GM23338 (cell line): ENCODE results near the gene TNFAIP1. TPM values are rescaled to one million over a fixed set of nuclear protein-coding genes. Genes with fewer than 3 reads are reported as not detected.

Source experiments
- ATAC-seq: fragments of 200-7000 bp; cut with Tn5 transposase; 3 replicates; pipeline ENCODE4 v1.9.1; 2020
- DNase-seq: peaks from one replicate; pipeline ENCODE4 v3.0.0-alpha.2; 2015; ENCODE audit warnings: low spot score
- H2AFZ ChIP-seq: fragments of 200-600 bp; sonication (generic); 2 replicates; pipeline ENCODE4 v1.8.0; 2016; ENCODE audit warnings: antibody characterized with exemption, mild to moderate bottlenecking, moderate library complexity
- H3F3A ChIP-seq: fragments of 200-600 bp; sonication (generic); replicated peaks from 2 replicates; pipeline ENCODE4 v1.8.0; 2017; ENCODE audit warnings: antibody characterized with exemption, mixed run types, low read depth
- H3K27ac ChIP-seq: fragments of 200-600 bp; sonication (generic); 2 replicates; pipeline ENCODE4 v1.6.1; 2016; ENCODE audit warnings: low read depth
- H3K27me3 ChIP-seq: fragments of 200-600 bp; sonication (generic); 2 replicates; pipeline ENCODE4 v1.8.0; 2016; ENCODE audit warnings: mild to moderate bottlenecking, mixed run types, moderate library complexity; ENCODE audit not compliant: insufficient read depth
- H3K36me3 ChIP-seq: fragments of 200-600 bp; sonication (generic); 2 replicates; pipeline ENCODE4 v1.8.0; 2016; ENCODE audit warnings: mild to moderate bottlenecking; ENCODE audit not compliant: insufficient read depth
- H3K4me1 ChIP-seq: fragments of 200-600 bp; sonication (generic); 2 replicates; pipeline ENCODE4 v1.8.0; 2016; ENCODE audit warnings: mild to moderate bottlenecking, moderate library complexity; ENCODE audit not compliant: insufficient read depth
- H3K4me2 ChIP-seq: fragments of 200-600 bp; sonication (generic); 2 replicates; pipeline ENCODE4 v1.7.1; 2017; ENCODE audit warnings: mixed run types
- H3K4me3 ChIP-seq: fragments of 200-600 bp; sonication (generic); 2 replicates; pipeline ENCODE4 v1.6.1; 2016; ENCODE audit warnings: mixed run types
- H3K79me2 ChIP-seq: fragments of 200-600 bp; sonication (generic); replicated peaks from 2 replicates; pipeline ENCODE4 v1.8.0; 2017; ENCODE audit warnings: mild to moderate bottlenecking; ENCODE audit not compliant: insufficient read depth
- H3K9me2 ChIP-seq: fragments of 200-600 bp; sonication (generic); 2 replicates; pipeline ENCODE4 v1.8.0; 2017; ENCODE audit not compliant: insufficient read depth
- H4K20me1 ChIP-seq: fragments of 200-600 bp; sonication (generic); replicated peaks from 2 replicates; pipeline ENCODE4 v1.8.0; 2017; ENCODE audit warnings: mild to moderate bottlenecking; ENCODE audit not compliant: insufficient read depth
- H3K27ac Mint-ChIP-seq: 2 replicates; pipeline ENCODE4 v1.8.0; 2020; ENCODE audit warnings: inconsistent platforms, mild to moderate bottlenecking, moderate library complexity, mixed read lengths
- H3K27me3 Mint-ChIP-seq: 3 replicates; pipeline ENCODE4 v1.8.0; 2022; ENCODE audit warnings: low read depth, mild to moderate bottlenecking, moderate library complexity, mixed read lengths, inconsistent platforms; ENCODE audit not compliant: insufficient read depth, poor library complexity
- H3K36me3 Mint-ChIP-seq: 3 replicates; pipeline ENCODE4 v1.8.0; 2021; ENCODE audit warnings: low read depth, mild to moderate bottlenecking, inconsistent platforms, moderate library complexity, mixed read lengths
- H3K4me1 Mint-ChIP-seq: 3 replicates; pipeline ENCODE4 v1.8.0; 2020; ENCODE audit warnings: mild to moderate bottlenecking, inconsistent platforms, mixed read lengths
- H3K4me3 Mint-ChIP-seq: 3 replicates; pipeline ENCODE4 v1.8.0; 2021; ENCODE audit warnings: moderate library complexity, mild to moderate bottlenecking, inconsistent platforms, mixed read lengths
- H3K9me3 Mint-ChIP-seq: 3 replicates; pipeline ENCODE4 v1.8.0; 2020; ENCODE audit warnings: moderate library complexity, mild to moderate bottlenecking, inconsistent platforms, mixed read lengths
- CREB1 ChIP-seq: fragments of 250-450 bp; sonication (Bioruptor Pico); IDR thresholded peaks from 2 replicates; pipeline ENCODE4 v1.5.0; 2020; ENCODE audit warnings: low read depth, mild to moderate bottlenecking, moderate library complexity
- EZH2 ChIP-seq: fragments of 200-600 bp; sonication (generic); IDR thresholded peaks from one replicate; pipeline ENCODE4 v1.8.0; 2017; ENCODE audit warnings: antibody characterized with exemption, mild to moderate bottlenecking, low read depth; ENCODE audit not compliant: unreplicated experiment
- EZH2phosphoT487 ChIP-seq: fragments of 200-600 bp; sonication (generic); IDR thresholded peaks from one replicate; pipeline ENCODE4 v1.8.1; 2018; ENCODE audit warnings: antibody characterized with exemption; ENCODE audit not compliant: unreplicated experiment
- JUNB ChIP-seq: IDR thresholded peaks from one replicate; pipeline ENCODE4 v1.6.1; 2016; ENCODE audit warnings: antibody characterized with exemption; ENCODE audit not compliant: unreplicated experiment
- NANOG ChIP-seq: IDR thresholded peaks from 2 replicates; pipeline ENCODE4 v1.6.1; 2016; ENCODE audit warnings: antibody characterized with exemption, borderline replicate concordance
- POLR2AphosphoS5 ChIP-seq: IDR thresholded peaks from 2 replicates; pipeline ENCODE4 v1.6.1; 2016; ENCODE audit warnings: antibody characterized with exemption, low read depth
- REST ChIP-seq: IDR thresholded peaks from one replicate; pipeline ENCODE4 v1.6.1; 2018; ENCODE audit warnings: antibody characterized with exemption; ENCODE audit not compliant: unreplicated experiment
- STAT1 ChIP-seq: IDR thresholded peaks from one replicate; pipeline ENCODE4 v1.6.1; 2016; ENCODE audit warnings: antibody characterized with exemption; ENCODE audit not compliant: unreplicated experiment
- ZNF114 ChIP-seq: fragments of 250-450 bp; sonication (Bioruptor Pico); IDR thresholded peaks from 2 replicates; pipeline ENCODE4 v1.5.0; 2020; ENCODE audit warnings: mild to moderate bottlenecking, moderate library complexity
- ZNF331 ChIP-seq: fragments of 250-450 bp; sonication (Bioruptor Pico); IDR thresholded peaks from 2 replicates; pipeline ENCODE4 v1.5.0; 2020; ENCODE audit warnings: low read depth, mild to moderate bottlenecking, moderate library complexity
- ZNF462 ChIP-seq: fragments of 250-450 bp; sonication (Bioruptor Pico); IDR thresholded peaks from 2 replicates; pipeline ENCODE4 v1.5.0; 2020; ENCODE audit warnings: mild to moderate bottlenecking, moderate library complexity
- polyA plus RNA-seq: library from polyadenylated mRNA; unstranded; fragments of >200 nt; fragmentation: Nextera tagmentation; extraction: Ambion mirVana; gene quantifications from 2 replicates; pipeline ENCODE4 v1.2.1, GENCODE V29; 2016
- total RNA-seq: library from RNA; depleted of rRNA; stranded (reverse); fragments of >200 nt; shearing (Covaris generic); gene quantifications from 2 replicates; pipeline ENCODE4 v1.2.3, GENCODE V29; 2014
- TF ChIP-seq, protein P1 (sequence below): IDR thresholded peaks from 2 replicates; pipeline ENCODE4 v1.6.1; 2016; ENCODE audit warnings: antibody characterized with exemption
- TF ChIP-seq, protein P2 (sequence below), 2 experiments: fragments of 200-600 bp in 1 of 2; sonication (generic) in 1 of 2; conservative IDR thresholded peaks; 2 replicates each; pipeline versions ENCODE4 v1.5.1 to v1.6.1; 2016 to 2017; ENCODE audit warnings: antibody characterized with exemption in 2 of 2, low read depth in 2 of 2, mild to moderate bottlenecking in 2 of 2, moderate library complexity in 1 of 2

The TNFAIP1 gene
- total and polyA plus RNA-seq, 2 experiments from 2014 or later, result 6.3 to 13.1 TPM

DNA sequence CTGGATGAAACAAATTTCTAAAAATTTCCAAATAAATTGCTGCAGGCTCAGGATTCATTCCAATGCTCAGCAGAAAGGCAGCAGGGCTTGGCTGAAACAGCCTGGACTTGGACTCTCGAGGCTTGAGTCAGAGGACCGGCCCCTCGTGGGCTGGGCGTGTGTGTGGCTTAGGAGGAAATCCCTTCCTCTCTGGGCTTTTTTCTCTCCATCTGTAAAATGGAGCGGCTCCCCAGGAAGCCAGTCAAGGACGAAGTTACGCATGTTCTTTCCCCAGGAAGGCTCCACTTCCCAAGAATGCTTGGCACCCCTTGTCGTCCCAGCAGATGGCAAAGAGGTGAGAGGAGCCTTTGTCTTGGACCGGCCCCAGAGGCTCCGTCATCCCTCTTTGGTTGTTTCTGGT, 56.9 kb downstream of the TNFAIP1 start:
- H3K4me1 ChIP-seq, result no peaks in the 10 kb centered on the region
- H3K36me3 ChIP-seq, result no peaks in the 10 kb centered on the region
- ATAC-seq, result peak; percentile 31; the same call in 1 of the 3 replicates
- DNase-seq, result no peak
- no peaks in the 10 kb centered on the region; the same call in 1 of the 2 replicates for H4K20me1 ChIP-seq
- H3K27me3 ChIP-seq, result no peaks in the 10 kb centered on the region
- no peak overlapping the region for H3K27ac ChIP-seq
- no peak overlapping the region for H3K27ac Mint-ChIP-seq
- no peaks in the 10 kb centered on the region for H3F3A ChIP-seq
- H3K9me2 ChIP-seq, result no peaks in the 10 kb centered on the region
- peaks cover 13% of the 10 kb centered on the region for H3K36me3 Mint-ChIP-seq
- no peak overlapping the region for H3K4me3 ChIP-seq
- H3K79me2 ChIP-seq, result no peaks in the 10 kb centered on the region
- H3K27me3 Mint-ChIP-seq, result peaks cover 3% of the 10 kb centered on the region
- H2AFZ ChIP-seq, result no peak overlapping the region
- no peak overlapping the region for H3K4me2 ChIP-seq
- H3K9me3 Mint-ChIP-seq, result no peaks in the 10 kb centered on the region
- H3K4me1 Mint-ChIP-seq, result peaks cover 6% of the 10 kb centered on the region; the same call in 1 of the 3 replicates
- H3K4me3 Mint-ChIP-seq, result no peak overlapping the region
- TF ChIP-seq ZNF331 (no peak), CREB1 (CRISPR knock-in tag) (no peak), ZNF114 (no peak), JUNB (no peak), POLR2AphosphoS5 (no peak), EZH2phosphoT487 (no peak), ZNF462 (no peak), NANOG (no peak), REST (no peak), EZH2 (no peak), STAT1 (no peak)
- TF ChIP-seq, protein P1, sequence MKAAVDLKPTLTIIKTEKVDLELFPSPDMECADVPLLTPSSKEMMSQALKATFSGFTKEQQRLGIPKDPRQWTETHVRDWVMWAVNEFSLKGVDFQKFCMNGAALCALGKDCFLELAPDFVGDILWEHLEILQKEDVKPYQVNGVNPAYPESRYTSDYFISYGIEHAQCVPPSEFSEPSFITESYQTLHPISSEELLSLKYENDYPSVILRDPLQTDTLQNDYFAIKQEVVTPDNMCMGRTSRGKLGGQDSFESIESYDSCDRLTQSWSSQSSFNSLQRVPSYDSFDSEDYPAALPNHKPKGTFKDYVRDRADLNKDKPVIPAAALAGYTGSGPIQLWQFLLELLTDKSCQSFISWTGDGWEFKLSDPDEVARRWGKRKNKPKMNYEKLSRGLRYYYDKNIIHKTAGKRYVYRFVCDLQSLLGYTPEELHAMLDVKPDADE, result no peak
- TF ChIP-seq, protein P2, sequence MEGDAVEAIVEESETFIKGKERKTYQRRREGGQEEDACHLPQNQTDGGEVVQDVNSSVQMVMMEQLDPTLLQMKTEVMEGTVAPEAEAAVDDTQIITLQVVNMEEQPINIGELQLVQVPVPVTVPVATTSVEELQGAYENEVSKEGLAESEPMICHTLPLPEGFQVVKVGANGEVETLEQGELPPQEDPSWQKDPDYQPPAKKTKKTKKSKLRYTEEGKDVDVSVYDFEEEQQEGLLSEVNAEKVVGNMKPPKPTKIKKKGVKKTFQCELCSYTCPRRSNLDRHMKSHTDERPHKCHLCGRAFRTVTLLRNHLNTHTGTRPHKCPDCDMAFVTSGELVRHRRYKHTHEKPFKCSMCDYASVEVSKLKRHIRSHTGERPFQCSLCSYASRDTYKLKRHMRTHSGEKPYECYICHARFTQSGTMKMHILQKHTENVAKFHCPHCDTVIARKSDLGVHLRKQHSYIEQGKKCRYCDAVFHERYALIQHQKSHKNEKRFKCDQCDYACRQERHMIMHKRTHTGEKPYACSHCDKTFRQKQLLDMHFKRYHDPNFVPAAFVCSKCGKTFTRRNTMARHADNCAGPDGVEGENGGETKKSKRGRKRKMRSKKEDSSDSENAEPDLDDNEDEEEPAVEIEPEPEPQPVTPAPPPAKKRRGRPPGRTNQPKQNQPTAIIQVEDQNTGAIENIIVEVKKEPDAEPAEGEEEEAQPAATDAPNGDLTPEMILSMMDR (conservative IDR thresholded peaks at IDR 0.05; ENCODE audit: low read depth in 2 of 2), result no peak
